NCI-H1417 (cell line): ENCODE measurements around the gene DDC.

Experiments
- DNase-seq, 3 experiments: peaks; one replicate each; lab custom pipeline; 2025; lab: John Stamatoyannopoulos, UW

The DDC gene

DNA sequence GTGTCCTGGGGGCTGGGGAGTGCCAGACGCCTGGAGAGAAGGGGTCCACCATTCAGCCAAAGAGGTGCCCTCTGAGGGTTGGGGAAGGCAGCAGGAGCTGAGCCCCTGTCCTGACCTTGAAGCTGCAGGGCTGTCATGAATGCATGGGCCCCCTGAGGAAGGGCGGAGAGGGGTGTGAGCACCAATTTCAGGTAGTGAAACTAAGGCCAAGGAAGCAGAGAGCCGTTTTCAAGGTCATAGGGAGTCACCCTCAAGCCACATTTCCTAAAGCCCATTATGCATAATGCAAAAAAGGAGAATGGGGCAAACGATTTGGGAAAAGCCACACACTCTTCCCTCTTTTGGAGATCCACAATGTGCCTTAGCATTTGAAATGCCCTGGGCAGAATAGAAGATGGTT is 152.2 kb downstream of the DDC start:
- no peak for DNase-seq

DNA sequence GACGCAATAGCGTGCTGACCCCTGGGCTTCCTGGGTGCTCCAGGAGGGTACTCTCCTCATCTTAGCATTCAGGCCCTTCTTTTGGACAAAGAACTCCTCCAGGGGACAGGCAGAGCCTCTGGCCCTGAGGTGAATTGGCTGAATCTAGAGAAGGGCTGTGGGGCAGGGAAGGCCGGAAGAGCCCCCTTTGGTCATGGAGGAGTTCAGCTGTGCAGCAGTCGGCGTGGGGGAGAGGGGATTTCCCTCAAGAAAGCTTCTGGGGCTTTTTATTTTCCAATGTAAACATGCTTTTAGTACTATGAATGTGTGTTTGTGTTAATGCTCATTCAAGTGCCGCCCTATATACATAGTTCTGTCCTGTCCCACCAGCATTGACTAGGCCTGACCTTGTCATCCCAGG is 153.9 kb downstream of the DDC start:
- no peak for DNase-seq

DNA sequence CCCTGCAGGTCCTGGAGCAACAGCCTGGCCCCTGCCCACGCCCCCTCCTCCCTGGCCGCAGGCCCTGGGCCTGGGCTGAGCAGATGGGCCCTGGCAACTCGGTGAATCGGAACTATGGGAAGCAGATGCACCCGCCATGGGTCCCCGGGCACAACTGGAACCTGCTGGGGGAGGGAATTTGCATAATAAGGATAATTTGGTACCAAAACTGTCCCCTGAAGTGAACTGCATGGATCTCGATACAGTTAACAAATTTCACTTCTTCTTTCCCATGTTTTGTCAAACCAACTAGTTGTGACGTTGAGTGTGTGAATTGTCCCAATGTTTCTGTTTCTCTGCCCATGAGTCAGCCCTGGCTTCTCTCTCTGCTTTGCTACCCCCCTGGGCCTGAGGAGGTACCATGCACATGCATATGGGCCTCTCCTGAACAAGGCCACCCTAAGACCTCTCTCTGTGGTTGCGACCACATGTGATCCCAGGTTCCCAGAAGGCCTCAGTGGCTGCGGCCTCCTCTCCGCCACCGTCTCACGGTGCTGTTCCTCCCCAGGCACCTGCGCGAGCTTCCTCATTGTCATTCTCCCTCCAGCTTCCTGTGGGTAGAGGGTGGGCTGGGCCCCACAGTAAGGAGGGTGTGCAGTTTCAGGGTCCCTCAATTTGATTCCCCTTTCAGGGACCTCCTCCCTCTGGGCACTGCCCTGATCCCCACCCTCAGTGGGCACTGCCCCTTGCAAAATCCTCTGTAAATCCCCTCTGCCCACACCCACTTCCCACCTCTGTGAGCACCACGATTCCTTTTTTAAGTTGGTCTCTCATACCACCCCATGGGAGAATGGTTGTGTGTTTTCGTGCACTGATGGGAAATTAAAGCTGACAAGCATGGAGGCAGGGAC is 155.1 kb downstream of the DDC start:
- no peak for DNase-seq
